NCI-H69 (cell line): ENCODE measurements around the gene OR2T5.
"Not testable (repeated sequence)": the region's sequence is repeated elsewhere in the genome, so short reads cannot be mapped to it uniquely, and the experiment has no call there.

Source experiments
- DNase-seq: peaks from one replicate; lab custom pipeline; 2025; lab: John Stamatoyannopoulos, UW

Gene OR2T5

GRCh38 chr1:248500305-248501035 is 12.1 kb downstream of the OR2T5 start:
- DNase-seq = not testable (repeated sequence)

- DNase-seq = not testable (repeated sequence)
These were observed 19.4 kb downstream of the OR2T5 start, which contains the start of gene OR2G6 for GRCh38 chr1:248507773-248508172. TSS of gene OR2G6 (plus strand) at chr1:248508073. CDS start at chr1:248521647, 13,574 bp downstream.

DNA sequence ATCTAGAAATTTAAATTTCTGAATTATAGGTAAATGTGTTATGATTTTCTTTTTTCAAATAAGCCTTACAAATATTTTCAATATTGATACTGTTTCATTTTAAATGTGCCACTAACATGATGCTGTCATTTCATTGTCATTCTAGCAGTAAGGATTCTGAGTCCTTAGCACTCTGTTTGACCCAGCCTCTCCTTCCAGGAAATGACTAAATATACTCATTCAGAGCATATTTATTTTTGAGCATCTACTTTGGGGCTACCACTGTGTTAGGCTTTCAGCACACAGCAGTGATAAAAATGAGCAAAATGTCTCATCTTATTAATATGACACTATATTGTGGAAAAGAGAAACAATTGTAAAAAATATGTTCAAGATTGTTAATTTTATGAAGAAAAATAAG is 21.8 kb downstream of the OR2T5 start:
- not testable (repeated sequence) for DNase-seq

DNA sequence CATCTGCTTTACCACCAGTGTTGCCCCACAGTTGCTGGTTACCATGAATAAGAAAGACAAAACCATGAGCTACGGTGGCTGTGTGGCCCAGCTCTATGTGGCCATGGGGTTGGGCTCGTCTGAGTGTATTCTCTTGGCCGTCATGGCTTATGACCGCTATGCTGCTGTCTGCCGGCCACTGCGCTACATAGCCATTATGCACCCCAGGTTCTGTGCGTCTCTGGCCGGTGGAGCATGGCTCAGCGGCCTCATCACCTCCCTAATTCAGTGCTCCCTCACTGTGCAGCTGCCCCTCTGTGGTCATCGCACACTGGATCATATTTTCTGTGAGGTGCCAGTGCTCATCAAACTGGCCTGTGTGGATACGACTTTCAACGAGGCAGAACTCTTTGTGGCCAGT is 33.5 kb downstream of the OR2T5 start:
- DNase-seq = no peak

GRCh38 chr1:248537449-248537848 is 49.1 kb downstream of the OR2T5 start:
- DNase-seq = not testable (repeated sequence)
